CD4-positive, CD25-positive, alpha-beta regulatory T cell (primary cell): Measurements from ENCODE around the gene OR2M2. TPM values are rescaled to one million over a fixed set of nuclear protein-coding genes. Genes with fewer than 3 reads are reported as not detected.

Experiments
- ATAC-seq, 2 donors: fragments of 150-1000 bp; cut with Tn5 transposase; one replicate each; pipeline ENCODE4 v1.10.0; 2021; ENCODE audit warnings: low read depth in 2 of 2, moderate number of reproducible peaks in 2 of 2, moderate library complexity in 1 of 2
- DNase-seq, 3 donors: peaks; one replicate each; pipeline versions ENCODE4 v3.0.0 to v3.0.0-alpha.2; 2012 to 2022; ENCODE audit warnings: mixed read lengths in 1 of 3
- H3K27ac ChIP-seq: one replicate; pipeline ENCODE4 v1.7.0; 2013; ENCODE audit warnings: mild to moderate bottlenecking, low read length; ENCODE audit not compliant: insufficient read depth, poor library complexity, severe bottlenecking
- H3K27me3 ChIP-seq: one replicate; pipeline ENCODE4 v1.7.0; 2013; ENCODE audit warnings: low read length; ENCODE audit not compliant: control insufficient read depth, insufficient read depth
- H3K36me3 ChIP-seq: one replicate; pipeline ENCODE4 v1.7.0; 2013; ENCODE audit warnings: mild to moderate bottlenecking, low read length, moderate library complexity; ENCODE audit not compliant: control insufficient read depth, insufficient read depth
- H3K4me1 ChIP-seq: 2 replicates; pipeline ENCODE4 v1.7.0; 2013; ENCODE audit warnings: mild to moderate bottlenecking, low read length; ENCODE audit not compliant: insufficient read depth, control insufficient read depth, poor library complexity, severe bottlenecking
- H3K4me3 ChIP-seq: one replicate; pipeline ENCODE4 v1.7.0; 2013; ENCODE audit warnings: low read depth, mild to moderate bottlenecking, low read length, moderate library complexity
- H3K9me3 ChIP-seq, 2 experiments: 1 replicate in 1 of 2; 2 replicates in 1 of 2; pipeline ENCODE4 v1.7.0; 2013; ENCODE audit warnings: low read length in 2 of 2, mild to moderate bottlenecking in 1 of 2, moderate library complexity in 1 of 2; ENCODE audit not compliant: control insufficient read depth in 2 of 2
- H3K27ac Mint-ChIP-seq, 3 donors: one replicate each; pipeline ENCODE4 v1.8.0; 2020 to 2022; ENCODE audit warnings: mild to moderate bottlenecking in 3 of 3, mixed read lengths in 3 of 3, moderate library complexity in 2 of 3
- H3K27me3 Mint-ChIP-seq: one replicate; pipeline ENCODE4 v1.8.0; 2022; ENCODE audit warnings: mild to moderate bottlenecking, mixed read lengths
- H3K36me3 Mint-ChIP-seq: one replicate; pipeline ENCODE4 v1.8.0; 2020; ENCODE audit warnings: mixed read lengths
- H3K4me1 Mint-ChIP-seq, 4 donors: one replicate each; pipeline ENCODE4 v1.8.0; 2020 to 2022; ENCODE audit warnings: mixed read lengths in 4 of 4, mild to moderate bottlenecking in 1 of 4
- H3K4me3 Mint-ChIP-seq, 4 donors: one replicate each; pipeline ENCODE4 v1.8.0; 2020 to 2022; ENCODE audit warnings: mild to moderate bottlenecking in 4 of 4, mixed read lengths in 4 of 4, moderate library complexity in 3 of 4
- H3K9me3 Mint-ChIP-seq, 7 donors: one replicate each; pipeline ENCODE4 v1.8.0; 2020 to 2022; ENCODE audit warnings: mixed read lengths in 7 of 7, mild to moderate bottlenecking in 3 of 7, moderate library complexity in 2 of 7
- polyA plus RNA-seq, 4 donors: library from polyadenylated mRNA; unstranded; fragments of 300-500 nt; fragmentation: Illumina TruSeq; gene quantifications; one replicate each; pipeline ENCODE4 v1.2.3, GENCODE V29; 2021
- total RNA-seq: library from RNA; stranded (reverse); gene quantifications from one replicate; pipeline ENCODE4 v1.2.3, GENCODE V29; 2022

The OR2M2 gene
- total and polyA plus RNA-seq, 5 donors from 2014 or later = not detected

DNA sequence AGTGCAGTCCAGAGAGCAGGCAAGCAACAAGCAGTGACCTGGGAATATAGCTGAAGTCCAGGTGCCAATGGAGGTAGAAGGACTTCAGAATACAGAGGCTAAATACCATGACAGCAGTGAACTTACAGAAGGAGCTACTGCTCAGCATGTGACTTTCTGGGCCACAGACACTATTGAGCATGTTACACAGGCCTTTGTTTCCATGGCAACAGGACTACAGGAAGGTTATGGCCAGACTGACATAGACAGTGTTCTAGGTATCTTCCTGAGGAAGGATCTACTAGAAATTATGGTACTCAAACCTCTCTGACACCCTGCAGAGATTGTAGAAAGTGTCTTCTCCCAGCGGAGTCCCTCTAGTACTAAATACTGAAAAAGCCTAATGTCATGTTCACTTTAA, 18.7 kb upstream of the OR2M2 start:
- ATAC-seq = no peak
- no peak overlapping the region for H3K27ac ChIP-seq
- Mint-ChIP-seq H3K36me3 (no peaks in the 10 kb centered on the region), H3K27me3 (no peaks in the 10 kb centered on the region), H3K9me3 (peaks cover 0 to 5% (median 4%) of the 10 kb centered on the region in 7 donors), H3K4me1 (no peaks in the 10 kb centered on the region), H3K27ac (no peak overlapping the region), H3K4me3 (no peak overlapping the region)
- H3K36me3 ChIP-seq = no peaks in the 10 kb centered on the region
- no peaks in the 10 kb centered on the region for H3K27me3 ChIP-seq
- no peak for DNase-seq
- H3K4me1 ChIP-seq = no peaks in the 10 kb centered on the region
- no peaks in the 10 kb centered on the region for H3K9me3 ChIP-seq
- H3K4me3 ChIP-seq = no peak overlapping the region

DNA sequence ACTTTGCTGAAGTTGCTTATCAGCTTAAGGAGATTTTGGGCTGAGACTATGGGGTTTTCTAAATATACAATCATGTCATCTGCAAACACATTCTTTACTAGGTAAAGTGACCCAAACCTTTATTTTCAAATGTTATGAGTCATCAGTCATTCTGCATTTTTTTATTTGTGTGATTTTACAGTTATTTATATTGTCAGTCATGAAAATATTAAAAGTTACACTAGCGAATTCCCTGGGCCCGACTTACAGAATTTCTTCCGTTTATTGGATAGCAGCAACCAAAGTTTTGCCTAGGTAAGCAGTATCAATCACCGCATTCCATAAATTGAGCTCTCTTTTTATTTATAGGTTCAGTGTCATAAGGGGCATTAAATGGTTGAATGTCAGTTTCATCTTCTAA, 15.9 kb upstream of the OR2M2 start:
- Histone ChIP-seq H3K4me3 (no peak overlapping the region), H3K27me3 (no peaks in the 10 kb centered on the region), H3K36me3 (no peaks in the 10 kb centered on the region), H3K9me3 (no peaks in the 10 kb centered on the region), H3K4me1 (no peaks in the 10 kb centered on the region), H3K27ac (no peak overlapping the region)
- no peak for DNase-seq
- Mint-ChIP-seq H3K9me3 (peaks cover 0 to 5% (median 2%) of the 10 kb centered on the region in 7 donors), H3K27ac (no peak overlapping the region), H3K4me1 (no peaks in the 10 kb centered on the region), H3K36me3 (no peaks in the 10 kb centered on the region), H3K4me3 (no peak overlapping the region), H3K27me3 (no peaks in the 10 kb centered on the region)
- no peak for ATAC-seq

DNA sequence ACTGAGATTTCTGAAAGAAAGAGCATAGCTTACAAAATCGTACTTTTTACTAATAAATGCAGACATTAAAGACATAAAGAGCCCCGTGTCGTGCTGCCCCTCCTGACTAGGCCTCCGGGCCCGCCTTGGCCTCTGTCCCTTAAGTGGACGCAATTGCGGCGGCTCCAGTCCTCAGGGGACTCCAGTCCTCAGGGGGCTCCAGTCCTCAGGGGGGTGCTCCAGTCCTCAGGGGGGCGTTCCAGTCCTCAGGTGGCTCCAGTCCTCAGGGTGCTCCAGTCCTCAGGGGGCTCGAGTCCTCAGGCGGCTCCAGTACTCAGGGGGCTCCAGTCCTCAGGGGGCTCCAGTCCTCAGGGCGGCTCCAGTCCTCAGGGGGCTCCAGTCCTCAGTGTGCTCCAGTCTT, 10.6 kb upstream of the OR2M2 start:
- Histone ChIP-seq H3K9me3 (no peaks in the 10 kb centered on the region), H3K27ac (no peak overlapping the region), H3K36me3 (no peaks in the 10 kb centered on the region), H3K27me3 (no peaks in the 10 kb centered on the region), H3K4me1 (no peaks in the 10 kb centered on the region), H3K4me3 (no peak overlapping the region)
- ATAC-seq (no peak), DNase-seq (no peak)
- H3K9me3 Mint-ChIP-seq = peaks cover 0 to 8% (median 5%) of the 10 kb centered on the region in 7 donors
- no peaks in the 10 kb centered on the region for H3K36me3 Mint-ChIP-seq
- no peaks in the 10 kb centered on the region for H3K4me1 Mint-ChIP-seq
- H3K27me3 Mint-ChIP-seq = no peaks in the 10 kb centered on the region
- no peak overlapping the region for H3K4me3 Mint-ChIP-seq
- H3K27ac Mint-ChIP-seq = no peak overlapping the region

DNA sequence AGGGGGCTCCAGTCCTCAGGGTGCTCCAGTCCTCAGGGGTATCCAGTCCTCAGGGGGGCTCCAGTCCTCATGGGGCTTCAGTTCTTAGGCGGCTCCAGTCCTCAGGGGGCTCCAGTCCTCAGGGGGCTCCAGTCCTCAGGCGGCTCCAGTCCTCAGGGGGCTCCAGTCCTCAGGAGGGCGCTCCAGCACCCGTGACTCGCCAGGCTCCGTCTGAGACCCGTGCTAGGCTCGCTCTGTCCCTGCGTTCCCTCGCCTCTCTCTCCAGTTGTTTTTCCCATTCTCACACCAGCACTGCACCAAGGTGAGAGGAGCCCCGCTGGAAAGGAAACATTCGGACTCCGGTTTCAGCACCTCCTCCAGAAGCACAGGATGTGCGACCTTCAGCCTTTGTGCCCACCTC, 9.4 kb upstream of the OR2M2 start:
- Histone ChIP-seq H3K27me3 (no peaks in the 10 kb centered on the region), H3K36me3 (no peaks in the 10 kb centered on the region), H3K4me3 (no peak overlapping the region), H3K9me3 (no peaks in the 10 kb centered on the region), H3K27ac (no peak overlapping the region), H3K4me1 (no peaks in the 10 kb centered on the region)
- H3K9me3 Mint-ChIP-seq = peaks cover 0 to 6% (median 3%) of the 10 kb centered on the region in 7 donors
- no peak overlapping the region for H3K4me3 Mint-ChIP-seq
- H3K27me3 Mint-ChIP-seq = no peaks in the 10 kb centered on the region
- H3K27ac Mint-ChIP-seq = no peak overlapping the region
- H3K36me3 Mint-ChIP-seq = no peaks in the 10 kb centered on the region
- DNase-seq (no peak), ATAC-seq (no peak)
- H3K4me1 Mint-ChIP-seq = no peaks in the 10 kb centered on the region

DNA sequence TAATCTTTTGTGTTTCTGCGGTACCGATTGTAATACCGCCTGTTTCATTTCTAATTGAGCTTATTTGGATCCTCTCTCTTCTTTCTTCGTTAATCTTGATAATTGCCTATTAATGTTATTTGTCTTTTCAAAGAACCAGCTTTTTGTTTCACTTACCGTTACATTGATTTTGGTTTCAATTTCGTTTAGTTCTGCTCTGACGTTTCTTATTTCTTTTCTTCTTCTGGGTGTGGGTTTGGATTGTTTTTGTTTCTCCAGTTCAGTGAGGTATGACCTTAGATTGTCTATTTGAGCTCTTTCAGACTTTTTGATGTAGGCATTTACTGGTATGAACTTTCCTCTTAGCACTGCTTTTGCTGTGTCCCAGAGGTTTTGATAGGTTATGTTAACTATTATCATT, 9.4 kb downstream of the OR2M2 start:
- no peaks in the 10 kb centered on the region for H3K4me1 ChIP-seq
- no peak overlapping the region for H3K4me3 ChIP-seq
- Mint-ChIP-seq H3K27me3 (no peaks in the 10 kb centered on the region), H3K4me1 (no peaks in the 10 kb centered on the region), H3K36me3 (no peaks in the 10 kb centered on the region), H3K27ac (no peak overlapping the region), H3K9me3 (peaks cover 0 to 20% (median 5%) of the 10 kb centered on the region in 7 donors), H3K4me3 (no peak overlapping the region)
- no peak for ATAC-seq
- no peak overlapping the region for H3K27ac ChIP-seq
- no peaks in the 10 kb centered on the region for H3K27me3 ChIP-seq
- no peak for DNase-seq
- no peaks in the 10 kb centered on the region for H3K36me3 ChIP-seq
- no peaks in the 10 kb centered on the region for H3K9me3 ChIP-seq

DNA sequence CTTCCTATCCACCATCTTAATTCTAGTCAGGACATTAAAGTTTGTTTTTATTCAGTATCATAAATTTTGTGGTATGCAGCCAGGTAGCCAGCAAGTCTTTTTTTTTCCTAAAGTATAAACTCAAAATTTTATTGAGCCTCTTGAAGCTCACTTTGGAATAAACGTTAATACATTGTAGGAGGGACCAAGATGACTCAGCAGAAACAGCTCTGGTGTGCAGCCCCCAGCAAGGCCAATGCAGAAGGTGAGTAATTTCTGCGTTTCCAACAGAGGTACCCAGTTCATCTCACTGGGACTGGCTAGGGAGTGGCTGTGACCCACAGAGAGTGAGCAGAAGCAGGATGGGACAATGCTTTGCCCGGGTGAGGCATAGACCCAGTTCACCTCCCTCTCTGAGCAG, 12.7 kb downstream of the OR2M2 start:
- DNase-seq (no peak), ATAC-seq (no peak)
- H3K36me3 ChIP-seq = no peaks in the 10 kb centered on the region
- no peaks in the 10 kb centered on the region for H3K9me3 ChIP-seq
- Mint-ChIP-seq H3K4me3 (no peak overlapping the region), H3K9me3 (peaks cover 0 to 20% (median 7%) of the 10 kb centered on the region in 7 donors), H3K27ac (no peak overlapping the region), H3K4me1 (no peaks in the 10 kb centered on the region), H3K36me3 (no peaks in the 10 kb centered on the region), H3K27me3 (no peaks in the 10 kb centered on the region)
- H3K27me3 ChIP-seq = no peaks in the 10 kb centered on the region
- no peak overlapping the region for H3K27ac ChIP-seq
- no peaks in the 10 kb centered on the region for H3K4me1 ChIP-seq
- H3K4me3 ChIP-seq = no peak overlapping the region

DNA sequence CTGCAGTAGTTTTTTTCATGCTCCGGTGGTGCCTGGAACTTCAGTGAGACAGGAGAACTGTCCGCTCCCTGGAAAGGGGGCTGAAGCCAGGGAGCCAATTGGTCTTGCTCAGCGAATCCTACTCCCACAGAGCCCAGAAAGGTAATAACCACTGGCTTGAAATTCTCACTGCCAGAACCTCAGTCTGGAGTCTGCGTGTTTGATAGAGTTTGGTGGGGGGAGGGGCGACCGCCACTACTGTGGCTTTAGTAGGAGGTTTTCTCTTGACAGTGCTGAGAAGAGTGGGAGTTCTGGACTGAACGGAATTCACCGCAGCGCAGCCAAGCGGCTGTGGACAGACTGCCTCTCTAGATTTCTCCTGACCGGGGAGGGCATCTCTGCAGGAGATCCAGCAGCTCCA, 14.4 kb downstream of the OR2M2 start:
- no peaks in the 10 kb centered on the region for H3K27me3 Mint-ChIP-seq
- Histone ChIP-seq H3K4me3 (no peak overlapping the region), H3K27ac (no peak overlapping the region), H3K9me3 (no peaks in the 10 kb centered on the region), H3K36me3 (no peaks in the 10 kb centered on the region), H3K27me3 (no peaks in the 10 kb centered on the region), H3K4me1 (no peaks in the 10 kb centered on the region)
- H3K4me1 Mint-ChIP-seq = no peaks in the 10 kb centered on the region
- H3K36me3 Mint-ChIP-seq = no peaks in the 10 kb centered on the region
- ATAC-seq (no peak), DNase-seq (no peak)
- peaks cover 0 to 16% (median 7%) of the 10 kb centered on the region in 7 donors for H3K9me3 Mint-ChIP-seq
- no peak overlapping the region for H3K27ac Mint-ChIP-seq
- H3K4me3 Mint-ChIP-seq = no peak overlapping the region

DNA sequence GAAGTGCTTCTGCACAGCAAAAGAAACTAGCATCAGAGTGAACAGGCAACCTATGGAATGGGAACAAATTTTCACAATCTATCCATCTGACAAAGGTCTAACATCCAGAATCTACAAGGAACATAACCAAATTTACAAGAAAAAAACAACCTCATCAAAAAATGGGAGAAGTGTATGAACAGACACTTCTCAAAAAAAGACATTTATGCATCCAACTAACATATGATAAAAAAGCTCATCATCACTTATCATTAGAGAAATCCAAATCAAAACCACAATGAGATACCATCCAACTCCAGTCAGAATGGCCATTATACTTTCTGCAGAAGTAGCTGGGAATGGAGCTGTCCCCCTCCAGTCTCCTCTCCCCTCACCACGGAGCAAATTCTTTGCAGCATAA, 19.5 kb downstream of the OR2M2 start:
- Mint-ChIP-seq H3K27ac (no peak overlapping the region), H3K4me1 (no peaks in the 10 kb centered on the region), H3K36me3 (no peaks in the 10 kb centered on the region), H3K27me3 (no peaks in the 10 kb centered on the region), H3K4me3 (no peak overlapping the region), H3K9me3 (peaks cover 0 to 20% (median 6%) of the 10 kb centered on the region in 7 donors)
- H3K27ac ChIP-seq = no peak overlapping the region
- H3K36me3 ChIP-seq = no peaks in the 10 kb centered on the region
- no peaks in the 10 kb centered on the region for H3K9me3 ChIP-seq
- DNase-seq (no peak), ATAC-seq (no peak)
- no peak overlapping the region for H3K4me3 ChIP-seq
- no peaks in the 10 kb centered on the region for H3K4me1 ChIP-seq
- no peaks in the 10 kb centered on the region for H3K27me3 ChIP-seq
